Lung (tissue), 12 donors: ENCODE measurements around the gene KLHL36. TPM values are rescaled to one million over a fixed set of nuclear protein-coding genes. Genes with fewer than 3 reads are reported as not detected.

ENCODE experiments used
- ATAC-seq: fragments of 200-7000 bp; cut with Tn5 transposase; one replicate; pipeline ENCODE4 v1.9.1; 2020; ENCODE audit warnings: moderate number of reproducible peaks; ENCODE audit not compliant: insufficient read depth, low FRiP score
- DNase-seq, 3 donors: peaks; one replicate each; pipeline ENCODE4 v3.0.0-alpha.2; 2013 to 2017
- H3K27ac ChIP-seq, 2 donors: one replicate each; pipeline ENCODE4 v1.5.1; 2013; ENCODE audit warnings: mild to moderate bottlenecking in 2 of 2, moderate library complexity in 2 of 2, control low read depth in 1 of 2, inconsistent platforms in 1 of 2, low read depth in 1 of 2, low read length in 1 of 2
- H3K27me3 ChIP-seq, 3 donors: one replicate each; pipeline ENCODE4 v1.5.1; 2013; ENCODE audit warnings: low read length in 2 of 3; ENCODE audit not compliant: control insufficient read depth in 3 of 3, insufficient read depth in 3 of 3
- H3K36me3 ChIP-seq, 4 donors: one replicate each; pipeline ENCODE4 v1.5.1; 2013; ENCODE audit warnings: low read length in 4 of 4, mild to moderate bottlenecking in 1 of 4, moderate library complexity in 1 of 4; ENCODE audit not compliant: control insufficient read depth in 4 of 4, insufficient read depth in 4 of 4
- H3K4me1 ChIP-seq, 5 donors: one replicate each; pipeline ENCODE4 v1.5.1; 2013; ENCODE audit warnings: low read length in 5 of 5, mild to moderate bottlenecking in 2 of 5, moderate library complexity in 1 of 5; ENCODE audit not compliant: control insufficient read depth in 5 of 5, insufficient read depth in 5 of 5
- H3K4me3 ChIP-seq: one replicate; pipeline ENCODE4 v1.5.1; 2013; ENCODE audit warnings: mild to moderate bottlenecking, control low read depth, moderate library complexity
- H3K9ac ChIP-seq, 2 donors: one replicate each; pipeline ENCODE4 v1.5.1; 2013; ENCODE audit warnings: low read length in 2 of 2, control low read depth in 1 of 2; ENCODE audit not compliant: insufficient read depth in 1 of 2
- H3K9me3 ChIP-seq, 4 donors: one replicate each; pipeline ENCODE4 v1.5.1; 2013; ENCODE audit warnings: low read length in 3 of 4, mild to moderate bottlenecking in 1 of 4, moderate library complexity in 1 of 4; ENCODE audit not compliant: control insufficient read depth in 4 of 4, insufficient read depth in 3 of 4
- CTCF ChIP-seq: IDR thresholded peaks from 2 replicates; pipeline ENCODE4 v1.5.1; 2012; ENCODE audit warnings: mild to moderate bottlenecking; ENCODE audit errors: control extremely low read depth, extremely low read depth
- WGBS, 2 donors: extraction: QIAGEN DNeasy Blood & Tissue Kit; methylation state at CpG; one replicate each; pipeline ENCODE4 v1.1.7; 2013; 5-methylcytosine and 5-hydroxymethylcytosine counted together
- polyA plus RNA-seq, 2 donors: library from polyadenylated mRNA; stranded (reverse); fragments of 200-250 nt; gene quantifications; one replicate each; pipeline ENCODE4 v1.2.1, GENCODE V29; 2013
- total RNA-seq, 2 donors: library from RNA; depleted of rRNA in 1 of 2; stranded (reverse); fragments of >200 nt in 1 of 2; gene quantifications; one replicate each; pipeline ENCODE4 v1.2.1, GENCODE V29; 2014 to 2021
- donor health status: control.
- donor health status: control.
- donor health status: Bipolar disorder and iron deficiency.
- donor health status: healthy.
- donor health status: DM: yes; HTN: yes; CAD: no.

The KLHL36 gene
- total and polyA plus RNA-seq, 4 donors: 18.1 to 52.7 (median 32.3) TPM

GRCh38 chr16:84700446-84701300 lies 52.4 kb downstream of the KLHL36 start:
- WGBS, 2 donors: 4% methylated on average over 27 to 28 of the region's 28 CpGs
- peak overlapping the region; percentile 1 to 77 for H3K9ac ChIP-seq
- peak in 2 of 3 donors; percentile 42 to 44 for DNase-seq
- no peaks in the 10 kb centered on the region for H3K9me3 ChIP-seq
- no peaks in the 10 kb centered on the region for H3K27me3 ChIP-seq
- H3K4me1 ChIP-seq: peaks cover 3 to 28% (median 12%) of the 10 kb centered on the region in 5 donors
- peak; percentile 8 for ATAC-seq
- peak overlapping the region; percentile 93 for H3K4me3 ChIP-seq
- H3K27ac ChIP-seq: peak overlapping the region; percentile 85 to 93
- TF ChIP-seq CTCF: no peak
- H3K36me3 ChIP-seq: no peaks in the 10 kb centered on the region

GRCh38 chr16:84703681-84704080 lies 55.4 kb downstream of the KLHL36 start:
- DNase-seq: no peak
- Histone ChIP-seq H3K4me3 (no peak overlapping the region), H3K4me1 (peaks cover 3 to 28% (median 12%) of the 10 kb centered on the region in 5 donors), H3K9ac (no peak overlapping the region), H3K36me3 (no peaks in the 10 kb centered on the region), H3K27me3 (no peaks in the 10 kb centered on the region), H3K27ac (no peak overlapping the region), H3K9me3 (no peaks in the 10 kb centered on the region)
- no peak for TF ChIP-seq CTCF
- no peak for ATAC-seq
- 91 to 92% methylated on average over 10 of the region's 10 CpGs for WGBS, 2 donors

GRCh38 chr16:84704253-84704652 lies 55.9 kb downstream of the KLHL36 start:
- peaks cover 3 to 26% (median 11%) of the 10 kb centered on the region in 5 donors for H3K4me1 ChIP-seq
- WGBS, 2 donors: 58 to 63% methylated on average over 2 of the region's 2 CpGs

More at GRCh38 chr16:84704253-84704652, 55.9 kb downstream of the KLHL36 start:
- no peaks in the 10 kb centered on the region for H3K9me3 ChIP-seq
- no peak overlapping the region for H3K27ac ChIP-seq
- H3K9ac ChIP-seq: no peak overlapping the region
- no peak for TF ChIP-seq CTCF
- ATAC-seq (no peak), DNase-seq (no peak)
- H3K36me3 ChIP-seq: no peaks in the 10 kb centered on the region
- H3K27me3 ChIP-seq: no peaks in the 10 kb centered on the region
- no peak overlapping the region for H3K4me3 ChIP-seq
